A549 (cell line): Measurements from ENCODE around the gene STX8.

ENCODE experiments used
- CTCF ChIP-seq: fragments of >200 bp; sonication (Bioruptor Twin); formaldehyde crosslinking; IDR thresholded peaks from 3 replicates; pipeline ENCODE4 v1.5.1; 2016
- EP300 ChIP-seq, 2 experiments: fragments of >200 bp; sonication (Bioruptor Twin); formaldehyde crosslinking; IDR thresholded peaks; 2 replicates in 1 of 2; 3 replicates in 1 of 2; pipeline ENCODE4 v1.6.1; 2016 to 2017
- ESRRA ChIP-seq: fragments of 150-350 bp; IDR thresholded peaks from 2 replicates; pipeline ENCODE4 v1.6.1; 2014; ENCODE audit warnings: mild to moderate bottlenecking, low read length, borderline replicate concordance
- HES2 ChIP-seq: fragments of >200 bp; sonication (Bioruptor Twin); formaldehyde crosslinking; IDR thresholded peaks from 2 replicates; pipeline ENCODE4 v1.6.1; 2016
- HMGXB4 ChIP-seq: fragments of 250-450 bp; sonication (Bioruptor Pico); IDR thresholded peaks from 2 replicates; pipeline ENCODE4 v1.5.0; 2021; ENCODE audit warnings: mild to moderate bottlenecking, moderate library complexity, borderline replicate concordance
- JUNB ChIP-seq: fragments of >200 bp; sonication (Bioruptor Twin); formaldehyde crosslinking; IDR thresholded peaks from 2 replicates; pipeline ENCODE4 v1.6.1; 2016
- MAZ ChIP-seq: fragments of 150-350 bp; IDR thresholded peaks from 2 replicates; pipeline ENCODE4 v1.6.1; 2014; ENCODE audit warnings: antibody characterized with exemption, low read depth, low read length, borderline replicate concordance
- PBX3 ChIP-seq: IDR thresholded peaks from 2 replicates; pipeline ENCODE4 v1.6.1; 2012
- POLR2A ChIP-seq: IDR thresholded peaks from 2 replicates; pipeline ENCODE4 v1.6.1; 2012; ENCODE audit warnings: mild to moderate bottlenecking, low read length
- RAD21 ChIP-seq, 2 experiments: fragments of >200 bp in 1 of 2; sonication (Bioruptor Twin) in 1 of 2; formaldehyde crosslinking in 1 of 2; IDR thresholded peaks in 1 of 2; conservative IDR thresholded peaks in 1 of 2; 2 replicates in 1 of 2; 3 replicates in 1 of 2; pipeline ENCODE4 v1.6.1; 2012 to 2018; ENCODE audit warnings: inconsistent platforms in 1 of 2
- ZSCAN20 ChIP-seq: fragments of 250-450 bp; sonication (Bioruptor Pico); IDR thresholded peaks from 2 replicates; pipeline ENCODE4 v1.8.0; 2022; ENCODE audit warnings: mild to moderate bottlenecking, moderate library complexity

- TF ChIP-seq CTCF, result no peak
- TF ChIP-seq ESRRA, result no peak
- TF ChIP-seq EP300 (IDR thresholded peaks at IDR 0.05), result no peak
- no peak for TF ChIP-seq POLR2A
- TF ChIP-seq JUNB, result no peak
- no peak for TF ChIP-seq HMGXB4 (CRISPR knock-in tag)
- TF ChIP-seq RAD21 (conservative IDR thresholded peaks at IDR 0.05 in 1 of 2, IDR thresholded peaks at IDR 0.05 in 1 of 2), result no peak
- TF ChIP-seq ZSCAN20 (CRISPR knock-in tag), result no peak
- TF ChIP-seq HES2, result no peak
- no peak for TF ChIP-seq MAZ
- TF ChIP-seq PBX3, result no peak
Measured at GRCh38 chr17:9557857-9558256, 17.8 kb downstream of the STX8 start.
